ENCODE data around the gene FARP2. TPM values are rescaled to one million over a fixed set of nuclear protein-coding genes. Genes with fewer than 3 reads are reported as not detected.
A peak's percentile ranks its signal among the peaks of the same experiment; 100 is the strongest.

FARP2 gene, protein sequence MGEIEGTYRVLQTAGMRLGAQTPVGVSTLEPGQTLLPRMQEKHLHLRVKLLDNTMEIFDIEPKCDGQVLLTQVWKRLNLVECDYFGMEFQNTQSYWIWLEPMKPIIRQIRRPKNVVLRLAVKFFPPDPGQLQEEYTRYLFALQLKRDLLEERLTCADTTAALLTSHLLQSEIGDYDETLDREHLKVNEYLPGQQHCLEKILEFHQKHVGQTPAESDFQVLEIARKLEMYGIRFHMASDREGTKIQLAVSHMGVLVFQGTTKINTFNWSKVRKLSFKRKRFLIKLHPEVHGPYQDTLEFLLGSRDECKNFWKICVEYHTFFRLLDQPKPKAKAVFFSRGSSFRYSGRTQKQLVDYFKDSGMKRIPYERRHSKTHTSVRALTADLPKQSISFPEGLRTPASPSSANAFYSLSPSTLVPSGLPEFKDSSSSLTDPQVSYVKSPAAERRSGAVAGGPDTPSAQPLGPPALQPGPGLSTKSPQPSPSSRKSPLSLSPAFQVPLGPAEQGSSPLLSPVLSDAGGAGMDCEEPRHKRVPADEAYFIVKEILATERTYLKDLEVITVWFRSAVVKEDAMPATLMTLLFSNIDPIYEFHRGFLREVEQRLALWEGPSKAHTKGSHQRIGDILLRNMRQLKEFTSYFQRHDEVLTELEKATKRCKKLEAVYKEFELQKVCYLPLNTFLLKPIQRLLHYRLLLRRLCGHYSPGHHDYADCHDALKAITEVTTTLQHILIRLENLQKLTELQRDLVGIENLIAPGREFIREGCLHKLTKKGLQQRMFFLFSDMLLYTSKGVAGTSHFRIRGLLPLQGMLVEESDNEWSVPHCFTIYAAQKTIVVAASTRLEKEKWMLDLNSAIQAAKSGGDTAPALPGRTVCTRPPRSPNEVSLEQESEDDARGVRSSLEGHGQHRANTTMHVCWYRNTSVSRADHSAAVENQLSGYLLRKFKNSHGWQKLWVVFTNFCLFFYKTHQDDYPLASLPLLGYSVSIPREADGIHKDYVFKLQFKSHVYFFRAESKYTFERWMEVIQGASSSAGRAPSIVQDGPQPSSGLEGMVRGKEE
- 10 to 100 TPM; 63.3 to 86.4 (median 66.0) TPM for total RNA-seq

GRCh38 chr2:241355983-241356870, at the start of gene FARP2:
Gene FARP2 (plus strand): TSS chr2:241356285. CDS start chr2:241373108, 16,823 bp downstream.
- DNase-seq (ENCODE audit: low spot score in 2 of 2) = peak; percentile 100

GRCh38 chr2:241307055-241307454, 49.0 kb upstream of the FARP2 start:
- TF ChIP-seq CTCF (IDR thresholded peaks at IDR 0.05) (no peak), POLR2A (IDR thresholded peaks at IDR 0.05) (no peak)
- 81 to 91% methylated on average over 6 of the region's 6 CpGs for WGBS, 2 donors
- intact Hi-C loops (cut with DNase I; ENCODE audit: low total_unique reads) = no loop called here
- no peak overlapping the region for H3K4me3 ChIP-seq (ENCODE audit: low read depth, poor library complexity, severe bottlenecking)
- no peak for DNase-seq (ENCODE audit: low spot score in 2 of 2)

More at GRCh38 chr2:241355983-241356870, at the start of gene FARP2:
- H3K4me3 ChIP-seq (ENCODE audit: low read depth, poor library complexity, severe bottlenecking) = peak within 1 kb of the TSS; percentile 70
- TF ChIP-seq CTCF (IDR thresholded peaks at IDR 0.05) = no peak
- TF ChIP-seq POLR2A (IDR thresholded peaks at IDR 0.05) = no peak
- WGBS, 2 donors = 1% methylated on average over 35 to 52 of the region's 101 CpGs
- intact Hi-C loops (cut with DNase I; ENCODE audit: low total_unique reads) = no loop called here

GRCh38 chr2:241308267-241308666, 47.8 kb upstream of the FARP2 start:
- 84 to 93% methylated on average over 5 of the region's 5 CpGs for WGBS, 2 donors
- DNase-seq (ENCODE audit: low spot score in 2 of 2) = no peak
- intact Hi-C loops (cut with DNase I; ENCODE audit: low total_unique reads) = no loop called here
- no peak overlapping the region for H3K4me3 ChIP-seq (ENCODE audit: low read depth, poor library complexity, severe bottlenecking)
- no peak for TF ChIP-seq POLR2A (IDR thresholded peaks at IDR 0.05)
- TF ChIP-seq CTCF (IDR thresholded peaks at IDR 0.05) = no peak

- 86 to 90% methylated on average over 18 of the region's 18 CpGs for WGBS, 2 donors
Observed at GRCh38 chr2:241308832-241309500, 47.1 kb upstream of the FARP2 start.

More at GRCh38 chr2:241308832-241309500, 47.1 kb upstream of the FARP2 start:
- no peak overlapping the region for H3K4me3 ChIP-seq (ENCODE audit: low read depth, poor library complexity, severe bottlenecking)
- no peak for TF ChIP-seq POLR2A (IDR thresholded peaks at IDR 0.05)
- TF ChIP-seq CTCF (IDR thresholded peaks at IDR 0.05) = no peak
- no peak for DNase-seq (ENCODE audit: low spot score in 2 of 2)
- intact Hi-C loops (cut with DNase I; ENCODE audit: low total_unique reads) = no loop called here

Measured in lower leg skin (tissue), 4 donors.